ENCODE measurements around the gene GATA2. TPM values are rescaled to one million over a fixed set of nuclear protein-coding genes. Genes with fewer than 3 reads are reported as not detected.

Gene GATA2
- total and polyA plus RNA-seq, 2 experiments from 2014 or later, result 0.52 to 0.83 TPM

GRCh38 chr3:128471110-128471509, 21.9 kb downstream of the GATA2 start:
- H3K36me3 Mint-ChIP-seq (ENCODE audit: low read depth), result no peaks in the 10 kb centered on the region

More at GRCh38 chr3:128471110-128471509, 21.9 kb downstream of the GATA2 start:
- Histone ChIP-seq H3K4me1 (ENCODE audit: insufficient read depth) (peaks cover 20% of the 10 kb centered on the region), H3K27me3 (ENCODE audit: insufficient read depth) (peaks cover 50% of the 10 kb centered on the region), H4K20me1 (replicated peaks; ENCODE audit: insufficient read depth) (no peaks in the 10 kb centered on the region), H3K4me2 (no peak overlapping the region), H3K4me3 (no peak overlapping the region), H3K36me3 (ENCODE audit: insufficient read depth) (no peaks in the 10 kb centered on the region), H3F3A (replicated peaks; ENCODE audit: low read depth) (0 out of 2 replicates have a peak, but pooled peaks cover 7% of the 10 kb centered on the region), H3K79me2 (replicated peaks; ENCODE audit: insufficient read depth) (no peaks in the 10 kb centered on the region), H2AFZ (no peak overlapping the region), H3K27ac (ENCODE audit: low read depth) (no peak overlapping the region), H3K9me2 (ENCODE audit: insufficient read depth) (no peaks in the 10 kb centered on the region)
- H3K27ac Mint-ChIP-seq, result no peak overlapping the region
- no peak for ATAC-seq
- H3K9me3 Mint-ChIP-seq, result no peaks in the 10 kb centered on the region; the same call in 1 of the 3 replicates
- no peak for DNase-seq (ENCODE audit: low spot score)
- TF ChIP-seq CREB1 (CRISPR knock-in tag; IDR thresholded peaks at IDR 0.05; ENCODE audit: low read depth), result no peak
- no peak for TF ChIP-seq JUNB (IDR thresholded peaks at IDR 0.05; ENCODE audit: unreplicated experiment)
- no peak for TF ChIP-seq EZH2phosphoT487 (IDR thresholded peaks at IDR 0.05; ENCODE audit: unreplicated experiment)
- TF ChIP-seq ZNF462 (CRISPR knock-in tag; IDR thresholded peaks at IDR 0.05), result no peak
- TF ChIP-seq ZNF331 (CRISPR knock-in tag; IDR thresholded peaks at IDR 0.05; ENCODE audit: low read depth), result no peak
- no peak for TF ChIP-seq POLR2AphosphoS5 (IDR thresholded peaks at IDR 0.05; ENCODE audit: low read depth)
- peaks cover 55% of the 10 kb centered on the region for H3K27me3 Mint-ChIP-seq (ENCODE audit: insufficient read depth, low read depth, poor library complexity)
- no peak overlapping the region for H3K4me3 Mint-ChIP-seq
- peaks cover 22% of the 10 kb centered on the region for H3K4me1 Mint-ChIP-seq

Data from GM23338 (cell line).